ENCODE measurements around the gene BMS1. TPM values are rescaled to one million over a fixed set of nuclear protein-coding genes. Genes with fewer than 3 reads are reported as not detected.
"Not testable (repeated sequence)": the region's sequence is repeated elsewhere in the genome, so short reads cannot be mapped to it uniquely, and the experiment has no call there.

Gene BMS1
- polyA plus RNA-seq, 4 donors, result 21.5 to 24.7 (median 24.4) TPM

GRCh38 chr10:42864575-42864974 lies 82.0 kb downstream of the BMS1 start:
- no peak for DNase-seq (ENCODE audit: low read depth in 4 of 4, low spot score in 3 of 4)

DNA sequence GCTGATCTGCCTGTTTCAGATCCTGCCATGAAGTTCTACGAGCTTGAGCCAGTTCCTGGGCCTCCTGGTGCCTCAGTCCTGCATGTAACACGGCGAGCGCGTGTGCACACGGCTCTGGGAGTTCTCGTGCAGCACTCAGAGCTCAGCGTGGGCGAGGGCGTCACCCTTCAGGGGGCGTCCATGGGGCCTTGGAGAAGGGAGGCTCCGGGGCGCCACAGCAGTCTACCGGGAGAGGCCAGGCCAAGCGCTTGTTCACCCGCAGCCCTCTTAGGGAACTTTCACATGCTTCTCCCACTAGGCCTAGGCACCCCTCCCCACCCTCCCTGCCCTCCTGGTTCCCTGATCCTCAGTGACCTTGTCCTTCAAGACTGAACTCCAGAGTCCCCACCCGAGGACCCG lies 83.1 kb downstream of the BMS1 start:
- no peak for DNase-seq (ENCODE audit: low read depth in 4 of 4, low spot score in 3 of 4)

DNA sequence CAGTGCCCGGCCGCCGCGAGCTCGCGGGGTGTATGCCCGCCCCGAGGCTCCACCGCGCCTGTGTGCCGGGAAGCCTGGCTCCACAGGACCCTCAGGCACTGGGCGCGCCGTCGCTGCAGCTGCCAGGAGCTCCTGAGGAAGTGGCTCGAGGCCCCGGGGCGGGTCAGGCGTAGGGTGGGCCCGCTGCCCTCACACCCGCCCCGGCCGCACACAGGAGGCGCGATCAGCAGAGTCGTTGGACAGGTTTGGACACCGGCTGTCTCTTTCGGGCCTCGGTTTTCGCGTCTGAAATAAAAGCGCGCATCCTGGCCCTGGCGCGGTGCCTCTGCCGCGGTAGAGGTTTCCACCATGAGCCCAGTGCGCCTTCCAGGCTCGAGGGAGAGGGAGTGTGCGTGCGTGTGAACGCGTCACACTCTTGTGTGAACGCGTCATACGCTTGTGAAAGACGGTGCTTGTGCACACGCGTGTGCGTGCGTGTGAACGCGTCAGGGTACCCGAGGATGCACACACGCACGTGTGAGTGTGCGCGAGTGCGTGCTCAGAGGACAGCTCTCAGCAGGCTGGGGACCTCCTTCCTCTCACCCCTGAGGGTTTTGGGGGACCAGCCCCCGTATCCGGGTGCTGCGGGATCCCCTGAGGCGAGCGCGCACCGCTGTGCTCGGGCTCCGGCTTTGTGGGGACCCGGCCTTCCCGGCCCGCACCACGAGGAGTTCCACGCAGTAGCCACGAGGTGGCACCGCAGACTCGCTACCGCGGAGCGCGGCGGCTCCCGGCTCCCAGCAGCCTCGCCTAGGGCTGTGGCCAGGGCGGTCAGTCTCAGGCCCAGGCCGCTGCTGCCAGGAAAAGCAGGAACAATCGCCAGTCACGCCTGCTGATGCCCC lies 83.8 kb downstream of the BMS1 start:
- peak in 3 of 4 donors; percentile 27 to 62 (median 35) for DNase-seq (ENCODE audit: low read depth in 4 of 4, low spot score in 3 of 4)

DNA sequence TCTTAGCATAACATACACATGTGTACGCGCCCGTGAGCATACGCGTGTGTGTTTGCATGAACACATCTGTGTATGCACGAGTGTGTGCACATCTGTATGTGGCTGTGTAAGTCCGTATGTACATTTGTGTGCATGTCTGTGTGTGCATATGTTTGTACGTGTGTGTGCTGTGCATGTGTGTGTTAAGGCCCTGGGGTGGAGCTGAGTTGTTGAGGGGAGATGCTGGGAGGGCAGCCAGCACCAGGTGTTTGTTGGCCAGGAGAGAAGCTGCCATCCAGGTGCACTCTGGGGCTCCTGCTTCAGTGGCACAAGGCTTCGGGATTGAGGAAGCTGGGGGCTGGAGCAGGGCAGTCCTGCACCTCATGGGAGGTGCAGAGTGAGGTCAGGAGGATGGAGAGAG lies 85.0 kb downstream of the BMS1 start:
- DNase-seq (ENCODE audit: low read depth in 4 of 4, low spot score in 3 of 4), result no peak

DNA sequence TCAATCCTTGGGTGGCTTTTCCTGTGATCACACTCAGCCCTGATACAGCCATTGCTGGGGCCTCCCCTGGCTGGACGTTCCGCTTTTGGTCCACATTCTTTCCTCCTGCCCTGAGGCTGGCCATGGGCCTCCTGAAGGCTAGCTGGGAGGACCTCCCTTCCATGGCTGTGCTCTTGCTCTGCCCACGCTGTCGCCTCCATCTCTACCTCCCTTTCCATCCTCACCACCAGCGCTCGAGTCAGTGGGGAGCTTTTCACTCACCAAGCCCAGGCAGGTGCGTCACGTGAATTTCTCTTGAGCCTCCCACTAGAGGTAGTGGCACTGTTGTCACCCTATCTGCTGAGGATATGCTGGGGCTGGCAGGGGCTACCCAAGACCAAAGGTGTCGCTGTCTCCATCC lies 85.9 kb downstream of the BMS1 start:
- DNase-seq (ENCODE audit: low read depth in 4 of 4, low spot score in 3 of 4), result no peak

GRCh38 chr10:42869977-42870350 lies 87.4 kb downstream of the BMS1 start:
- no peak for DNase-seq (ENCODE audit: low read depth in 4 of 4, low spot score in 3 of 4)

DNA sequence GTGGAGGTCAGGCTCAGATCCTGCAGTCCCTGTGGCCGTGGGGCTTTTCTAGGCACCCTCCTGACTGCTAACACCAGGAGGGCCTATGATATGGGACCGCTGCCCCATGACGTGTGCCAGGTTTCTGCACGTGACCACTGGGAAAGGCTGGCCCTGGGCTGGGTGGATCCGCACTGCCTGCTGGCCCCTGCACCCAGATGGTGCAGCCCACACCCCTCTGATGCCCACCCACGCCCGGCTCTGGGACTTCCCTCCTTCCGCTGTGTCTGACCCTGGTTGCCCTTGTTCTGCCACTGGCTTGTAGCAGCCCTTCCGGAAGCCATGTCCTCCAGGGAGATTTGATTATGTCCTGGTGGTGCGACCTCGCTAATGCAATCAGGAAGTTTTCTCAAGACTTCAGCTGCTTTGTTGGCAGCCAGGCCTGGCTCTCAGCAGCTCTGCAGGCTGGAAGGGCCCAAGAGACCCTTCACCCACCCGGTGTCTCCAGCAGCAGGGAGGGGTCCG lies 88.6 kb downstream of the BMS1 start:
- DNase-seq (ENCODE audit: low read depth in 4 of 4, low spot score in 3 of 4), result not testable (repeated sequence)

GRCh38 chr10:42871823-42872222 lies 89.2 kb downstream of the BMS1 start:
- DNase-seq (ENCODE audit: low read depth in 4 of 4, low spot score in 3 of 4), result no peak

DNA sequence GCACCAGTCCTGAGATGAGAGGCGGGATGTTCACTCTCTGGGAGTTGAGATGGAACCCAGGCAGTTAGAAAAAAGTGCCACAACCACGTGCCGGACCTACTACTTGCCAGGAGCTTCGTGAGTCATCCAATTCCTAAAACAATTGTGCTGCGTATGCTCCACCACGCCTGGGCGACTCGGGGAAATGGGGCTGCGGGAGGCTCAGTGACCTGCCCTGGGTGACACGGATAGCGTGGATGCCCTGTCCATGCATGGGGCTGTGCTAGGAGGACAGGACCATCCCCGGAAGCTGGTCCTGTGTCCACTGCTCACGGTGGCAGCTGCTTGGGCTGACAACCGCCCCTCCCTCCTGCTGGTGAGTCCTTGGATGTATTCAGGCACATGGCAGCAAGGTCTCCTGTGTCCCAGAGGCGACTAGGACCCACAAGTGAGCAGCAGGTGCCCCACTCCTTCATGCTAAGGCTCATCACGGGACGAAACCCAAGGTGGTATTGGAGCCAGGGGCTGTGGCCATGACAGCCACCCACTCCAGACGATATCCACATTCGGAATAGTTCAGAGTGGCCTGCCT lies 90.4 kb downstream of the BMS1 start:
- DNase-seq (ENCODE audit: low read depth in 4 of 4, low spot score in 3 of 4), result no peak

GRCh38 chr10:42874713-42875387 lies 92.3 kb downstream of the BMS1 start:
- no peak for DNase-seq (ENCODE audit: low read depth in 4 of 4, low spot score in 3 of 4)

DNA sequence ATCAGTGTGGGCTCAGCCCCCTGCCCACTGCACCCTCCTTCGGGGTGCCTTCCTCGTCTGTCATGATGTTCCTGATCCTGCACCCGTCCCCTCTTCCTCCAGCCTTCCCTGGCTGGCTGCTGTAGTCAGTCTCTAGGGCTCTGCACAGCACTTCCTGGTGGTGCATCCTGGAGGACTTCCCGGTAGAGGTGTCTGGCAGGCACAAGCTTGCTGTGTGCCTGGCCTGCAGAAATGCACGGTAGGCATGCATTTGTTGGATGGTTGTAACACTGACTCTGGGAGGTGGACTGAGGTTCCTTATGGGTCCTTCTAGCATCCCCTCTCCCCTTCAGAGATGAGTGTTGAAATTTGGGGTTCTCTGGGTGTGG lies 92.8 kb downstream of the BMS1 start:
- DNase-seq (ENCODE audit: low read depth in 4 of 4, low spot score in 3 of 4), result no peak

DNA sequence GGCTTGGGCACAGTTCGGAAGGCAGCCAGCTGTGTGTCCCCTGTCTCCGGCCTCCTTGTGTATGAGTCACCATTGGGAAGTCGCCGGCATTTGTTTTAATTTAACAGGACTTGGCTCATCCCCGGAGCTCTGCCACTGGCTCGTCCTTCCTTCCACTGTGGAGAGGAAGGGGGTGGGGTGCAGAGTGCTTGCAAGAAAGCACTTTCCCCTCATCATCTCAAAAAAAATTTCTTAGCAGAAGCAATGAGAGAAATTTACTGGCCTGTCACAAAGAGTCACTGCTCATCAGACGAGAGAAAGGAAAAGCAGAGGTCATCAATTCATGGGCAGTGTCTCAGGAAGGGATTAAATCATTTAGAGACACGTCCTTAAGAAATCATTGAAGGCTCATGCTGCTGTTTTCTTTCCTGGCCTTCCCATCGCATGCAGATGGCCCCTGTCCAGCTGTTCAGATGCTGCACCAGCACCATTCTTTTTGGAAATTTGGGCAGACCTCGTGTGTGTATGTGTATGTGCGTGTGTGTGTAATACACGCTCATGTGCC lies 93.3 kb downstream of the BMS1 start:
- DNase-seq (ENCODE audit: low read depth in 4 of 4, low spot score in 3 of 4), result peak in 2 of 4 donors; percentile 8 to 14

DNA sequence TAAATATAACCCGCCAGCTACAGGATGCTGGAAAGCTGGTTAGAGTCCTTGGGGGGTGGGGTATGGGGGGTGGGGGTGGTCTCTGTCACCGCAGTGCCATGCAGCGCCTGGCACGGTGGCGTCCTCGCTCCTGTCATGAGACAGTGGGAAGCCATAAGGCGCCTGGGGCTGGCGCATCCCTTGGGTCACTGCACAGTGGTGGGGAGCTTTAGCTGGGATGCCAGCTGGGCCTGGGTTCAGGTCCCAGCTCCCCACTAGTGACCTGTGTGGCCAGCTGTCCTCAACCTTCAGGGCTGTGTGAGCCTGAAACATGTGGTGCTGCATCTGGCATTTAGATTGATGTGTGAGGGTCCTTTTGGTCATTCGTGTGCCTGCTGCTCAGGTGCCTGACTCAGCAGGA lies 93.9 kb downstream of the BMS1 start:
- DNase-seq (ENCODE audit: low read depth in 4 of 4, low spot score in 3 of 4), result no peak

DNA sequence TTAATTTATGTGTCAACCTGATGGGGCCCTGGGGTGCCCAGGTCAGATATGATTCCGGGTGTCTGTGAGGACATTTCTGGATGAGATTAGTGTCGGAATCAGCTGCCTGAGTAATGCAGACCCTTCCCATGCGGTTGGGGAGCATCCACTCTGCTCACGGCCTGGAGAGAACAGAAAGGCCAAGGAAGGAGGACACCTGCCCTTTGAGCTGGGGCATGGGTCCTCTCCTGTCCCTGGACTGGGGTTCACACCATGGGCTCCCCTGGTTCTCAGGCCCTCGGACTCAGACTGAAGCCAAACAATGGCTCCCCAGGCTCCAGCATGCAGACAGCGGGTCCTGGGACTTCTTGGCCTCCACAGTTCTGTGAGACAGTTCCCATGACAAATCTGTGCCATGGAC lies 94.3 kb downstream of the BMS1 start:
- DNase-seq (ENCODE audit: low read depth in 4 of 4, low spot score in 3 of 4), result no peak

DNA sequence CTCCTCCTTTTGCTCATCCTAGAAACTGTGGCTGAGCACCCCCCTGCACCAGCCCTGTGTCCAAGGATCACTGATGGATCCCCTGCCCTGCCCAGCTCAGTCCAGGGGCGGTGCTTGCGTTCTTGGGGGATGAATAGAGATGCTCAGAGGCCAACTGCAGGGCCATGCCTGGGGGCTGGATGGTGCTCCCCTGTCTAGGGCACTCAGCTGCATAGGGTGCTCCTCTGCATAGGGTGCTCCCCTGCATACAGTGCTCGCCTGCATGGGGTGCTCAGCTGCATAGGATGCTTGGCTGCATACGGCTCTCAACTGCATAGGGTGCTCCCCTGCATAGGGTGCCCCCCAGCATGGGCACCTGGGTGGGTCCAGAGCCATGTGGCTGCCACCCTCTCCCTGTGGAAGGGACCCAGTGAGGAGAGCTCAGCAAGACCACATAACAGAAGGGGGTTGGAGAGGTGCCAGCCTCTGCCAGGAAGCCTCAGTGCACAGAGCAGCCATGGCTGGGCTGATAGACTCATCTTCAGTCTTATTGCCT lies 95.0 kb downstream of the BMS1 start:
- DNase-seq (ENCODE audit: low read depth in 4 of 4, low spot score in 3 of 4), result no peak

GRCh38 chr10:42878134-42878820 lies 95.7 kb downstream of the BMS1 start:
- DNase-seq (ENCODE audit: low read depth in 4 of 4, low spot score in 3 of 4), result no peak

DNA sequence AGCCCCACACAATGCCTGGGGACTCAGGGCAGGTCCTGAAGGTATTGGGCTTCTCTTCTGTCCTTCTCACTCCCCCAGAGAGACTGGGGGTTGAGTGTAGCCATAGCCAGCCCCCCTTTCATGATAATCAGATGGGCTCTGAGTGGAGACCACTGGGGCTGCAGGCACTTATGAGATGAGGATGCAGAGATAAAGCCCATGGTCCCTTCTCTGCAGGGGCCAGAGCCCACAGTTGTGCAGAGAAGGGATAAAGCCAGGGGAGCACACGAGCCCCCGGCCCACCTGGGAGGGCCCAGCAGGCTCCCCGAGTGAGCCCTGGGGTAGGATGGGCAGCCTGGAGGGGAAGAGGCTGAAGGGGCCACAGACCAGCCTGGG lies 96.2 kb downstream of the BMS1 start:
- no peak for DNase-seq (ENCODE audit: low read depth in 4 of 4, low spot score in 3 of 4)

GRCh38 chr10:42879380-42880254 lies 97.0 kb downstream of the BMS1 start:
- no peak for DNase-seq (ENCODE audit: low read depth in 4 of 4, low spot score in 3 of 4)

DNA sequence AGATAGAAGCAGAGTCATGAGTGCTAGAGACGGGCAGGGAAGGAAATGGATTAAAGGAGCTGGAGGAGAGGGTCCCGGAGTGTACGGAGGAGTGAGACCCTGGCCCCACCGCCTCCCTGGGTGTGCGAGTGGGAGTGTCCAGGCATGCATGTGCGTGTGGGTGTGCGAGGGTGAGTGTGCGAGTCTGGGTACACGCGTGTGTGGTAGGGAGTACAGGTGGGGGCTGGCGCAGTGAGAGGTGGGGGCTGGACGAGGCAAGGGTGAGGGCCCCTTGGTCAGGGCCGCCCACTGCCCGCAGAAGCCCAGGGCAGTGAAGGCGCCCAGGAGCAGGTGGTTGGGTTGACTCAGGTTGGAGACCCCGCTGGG lies 97.6 kb downstream of the BMS1 start:
- no peak for DNase-seq (ENCODE audit: low read depth in 4 of 4, low spot score in 3 of 4)

DNA sequence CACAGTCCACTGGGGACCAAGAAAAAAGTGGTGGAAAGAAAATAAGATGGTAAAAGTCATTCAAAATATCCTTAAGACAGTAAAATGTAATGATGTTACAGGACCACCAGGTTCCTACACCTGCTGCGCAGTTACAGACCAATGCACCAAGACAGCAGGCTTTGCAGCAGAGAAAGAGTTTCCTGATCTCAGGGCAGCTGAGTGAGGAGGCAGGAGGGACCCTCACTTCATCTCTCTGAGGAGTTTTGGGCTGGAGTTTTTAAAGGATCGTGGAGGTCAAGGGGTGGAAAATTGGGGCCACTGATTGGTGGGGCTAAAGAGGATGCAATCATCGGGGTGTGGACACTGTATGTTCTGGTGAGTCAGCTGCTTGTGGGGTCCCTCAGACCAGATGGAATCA lies 100.0 kb downstream of the BMS1 start:
- DNase-seq (ENCODE audit: low read depth in 4 of 4, low spot score in 3 of 4), result no peak
